Measurements from ENCODE around the gene S100A14. TPM values are rescaled to one million over a fixed set of nuclear protein-coding genes. Genes with fewer than 3 reads are reported as not detected.

S100A14 gene
- total RNA-seq, 1 donor from 2014 or later: not detected

GRCh38 chr1:153619171-153619570 is 3.0 kb upstream of the S100A14 start:
- no peak for DNase-seq (ENCODE audit: low spot score in 2 of 2)
- FAIRE-seq: no peak

GRCh38 chr1:153617663-153618062 is 1.5 kb upstream of the S100A14 start:
- FAIRE-seq: no peak
- no peak for DNase-seq (ENCODE audit: low spot score in 2 of 2)

GRCh38 chr1:153616917-153617311 is 789 bp upstream of the S100A14 start:
- FAIRE-seq (no peak), DNase-seq (ENCODE audit: low spot score in 2 of 2) (no peak)

DNA sequence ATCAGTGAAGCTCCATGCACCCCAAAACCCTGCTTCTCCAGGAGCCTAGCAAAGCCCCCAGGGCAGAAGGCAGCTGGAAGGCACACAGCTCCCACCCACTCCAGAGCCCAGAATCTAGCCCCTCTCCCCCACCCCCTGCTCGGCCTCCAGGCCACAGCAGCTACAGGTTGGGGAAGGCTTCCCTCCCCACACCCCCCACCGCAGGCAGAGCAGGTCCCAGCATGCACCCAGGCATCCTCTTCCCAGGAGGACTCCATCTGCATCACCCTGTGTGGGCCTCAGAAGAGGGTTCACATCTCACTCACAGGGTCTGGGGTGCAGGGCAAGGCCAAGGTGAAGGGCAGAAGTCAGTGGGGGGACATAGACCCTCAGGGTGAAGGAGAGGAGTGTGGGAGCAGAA is 719 bp downstream of the S100A14 start:
- FAIRE-seq: no peak
- no peak for DNase-seq (ENCODE audit: low spot score in 2 of 2)

GRCh38 chr1:153614906-153615305 is 1.2 kb downstream of the S100A14 start:
- no peak for FAIRE-seq
- DNase-seq (ENCODE audit: low spot score in 2 of 2): no peak

DNA sequence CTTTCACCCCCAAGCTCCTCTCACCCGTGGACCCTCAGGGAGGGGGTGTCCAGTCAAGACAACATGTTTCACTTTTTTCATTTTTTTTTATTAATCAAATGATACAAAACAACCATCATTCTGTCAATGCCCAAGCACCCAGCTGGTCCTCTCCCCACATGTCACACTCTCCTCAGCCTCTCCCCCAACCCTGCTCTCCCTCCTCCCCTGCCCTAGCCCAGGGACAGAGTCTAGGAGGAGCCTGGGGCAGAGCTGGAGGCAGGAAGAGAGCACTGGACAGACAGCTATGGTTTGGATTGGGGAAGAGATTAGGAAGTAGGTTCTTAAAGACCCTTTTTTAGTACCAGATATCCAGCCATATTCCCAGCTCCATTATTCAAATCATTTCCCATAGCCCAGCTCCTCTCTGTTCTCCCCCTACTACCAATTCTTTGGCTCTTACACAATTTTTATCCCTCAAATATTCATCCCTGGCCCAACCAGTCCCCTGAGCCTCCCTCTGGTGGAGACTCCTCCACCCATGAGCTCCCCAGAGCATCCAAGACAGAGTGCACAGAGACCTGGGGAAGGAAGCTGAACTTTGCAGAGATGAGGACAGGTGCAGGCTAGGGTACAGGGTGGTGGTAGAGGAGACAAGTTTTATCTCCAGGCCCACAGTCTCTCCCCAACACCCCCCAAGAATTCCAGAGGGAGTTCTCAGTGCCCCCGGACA is 1.8 kb downstream of the S100A14 start:
- DNase-seq (ENCODE audit: low spot score in 2 of 2) (no peak), FAIRE-seq (no peak)

DNA sequence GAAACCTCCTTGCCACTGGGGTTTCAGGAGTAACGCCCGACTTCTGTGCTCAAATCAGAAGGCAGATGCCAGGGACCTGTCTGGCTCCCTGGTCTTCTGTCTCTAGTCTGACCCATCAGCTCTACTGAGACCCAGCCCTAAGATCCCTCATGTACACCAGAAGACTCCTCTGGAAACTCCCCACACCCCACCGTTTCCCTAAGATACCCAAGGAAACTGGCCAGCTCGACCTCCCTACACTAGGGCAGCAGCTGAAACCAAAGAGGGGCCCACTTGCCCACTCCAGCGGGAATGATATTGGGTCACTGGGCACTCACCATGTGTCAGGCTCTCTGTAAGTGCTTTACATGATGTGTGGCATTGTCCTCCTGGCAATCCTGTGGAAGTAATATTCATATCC is 2.7 kb downstream of the S100A14 start:
- DNase-seq (ENCODE audit: low spot score in 2 of 2) (no peak), FAIRE-seq (no peak)

DNA sequence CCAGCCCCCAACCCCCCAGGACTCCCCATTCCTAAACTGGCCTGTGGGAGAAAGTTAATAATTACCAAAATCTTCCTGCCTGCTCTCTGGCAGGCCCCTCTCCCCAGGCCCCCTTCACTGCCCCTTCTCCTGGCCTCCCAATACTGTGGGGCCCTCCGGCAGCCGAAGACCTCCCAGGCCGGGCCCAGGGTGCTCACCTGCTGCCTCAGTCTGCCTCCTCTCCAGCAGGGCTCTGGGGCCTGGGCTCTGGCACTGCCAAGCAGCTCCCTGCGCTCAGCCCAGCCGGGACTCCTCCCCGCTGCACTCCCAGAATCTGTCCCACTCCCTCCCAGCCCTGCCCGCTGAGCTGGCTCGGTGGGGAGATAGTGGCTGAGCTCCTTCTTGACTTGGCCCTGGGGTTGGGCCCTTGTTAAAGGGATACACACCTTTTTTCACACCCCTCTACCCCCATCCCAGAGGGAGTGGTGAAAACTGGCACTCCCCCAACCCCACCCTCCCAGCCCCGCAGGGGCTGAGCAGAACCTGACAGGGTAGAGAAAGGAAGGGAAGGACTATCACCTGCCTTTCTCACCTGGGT is 3.3 kb downstream of the S100A14 start, which contains the start of gene S100A16:
Gene S100A16 (minus strand): TSS at position 383 of the 577 bp plus-strand sequence. CDS start 4,986 bp downstream, outside the sequence.
- DNase-seq (ENCODE audit: low spot score in 2 of 2) (no peak), FAIRE-seq (no peak)

- no peak for DNase-seq (ENCODE audit: low spot score in 2 of 2)
- no peak for FAIRE-seq
Measured at GRCh38 chr1:153612111-153612754, 3.9 kb downstream of the S100A14 start.

DNA sequence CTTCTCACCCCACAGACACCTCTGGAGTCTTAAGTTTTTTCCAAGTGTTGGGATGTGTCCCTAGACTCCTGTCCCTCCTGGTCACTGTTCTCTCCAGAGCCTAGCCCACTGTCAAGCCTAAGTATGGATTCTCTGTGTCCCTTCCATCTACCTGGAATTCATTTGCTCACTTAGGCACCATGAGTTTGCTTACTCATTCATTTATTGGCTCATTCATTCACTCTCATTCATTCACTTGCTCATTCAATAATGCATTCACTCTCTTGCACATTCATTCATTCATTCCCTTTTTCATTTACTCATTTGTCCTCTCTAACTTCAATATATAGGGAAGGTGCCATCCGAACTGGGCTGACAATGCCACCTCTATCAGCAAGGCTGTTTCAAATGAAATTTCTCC is 4.8 kb downstream of the S100A14 start:
- no peak for DNase-seq (ENCODE audit: low spot score in 2 of 2)
- FAIRE-seq: no peak

DNA sequence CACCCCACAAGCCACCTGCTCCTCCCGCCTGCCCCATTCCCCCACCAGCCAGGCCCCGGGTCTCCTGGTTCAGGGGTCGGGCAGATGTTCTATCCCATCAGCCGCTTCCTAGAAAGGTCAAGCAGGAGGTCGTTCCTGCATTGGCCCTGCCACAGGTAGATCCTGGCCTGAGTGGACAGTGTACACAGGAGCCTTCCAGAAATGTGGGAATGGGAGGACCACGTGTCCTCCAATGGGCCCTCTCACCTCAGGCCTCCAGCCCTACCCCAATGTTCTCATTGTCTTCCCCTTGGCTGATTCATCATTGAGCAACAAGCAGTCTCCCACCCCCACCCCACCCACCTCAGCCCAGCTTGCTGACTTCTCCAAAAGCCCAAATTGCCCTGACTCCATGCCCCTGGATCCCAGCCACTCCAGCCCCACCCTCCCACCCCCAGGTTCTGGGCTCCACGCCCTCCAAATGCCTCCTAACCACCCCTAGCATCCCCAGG is 5.3 kb downstream of the S100A14 start:
- FAIRE-seq (no peak), DNase-seq (ENCODE audit: low spot score in 2 of 2) (no peak)

DNA sequence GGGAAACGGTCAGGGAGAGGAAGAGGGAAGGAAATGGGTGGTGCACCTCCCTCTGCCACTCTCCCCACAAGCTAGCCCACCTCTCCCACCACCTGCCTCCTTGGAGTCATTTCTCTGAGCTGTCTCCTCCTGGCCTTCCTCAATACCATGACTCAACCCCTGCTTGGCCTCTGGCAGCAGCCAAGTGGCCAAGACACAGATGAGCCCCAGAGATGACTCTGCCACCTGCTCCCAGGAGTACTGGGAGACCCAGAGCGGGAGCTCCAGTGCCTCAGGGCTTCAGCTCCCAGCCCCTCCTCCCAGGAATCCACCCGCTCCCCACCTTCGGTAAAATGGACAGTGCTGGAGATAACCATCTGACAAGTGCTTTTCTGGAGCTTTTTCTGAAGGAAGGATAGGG is 5.8 kb downstream of the S100A14 start:
- DNase-seq (ENCODE audit: low spot score in 2 of 2): no peak
- FAIRE-seq: no peak

DNA sequence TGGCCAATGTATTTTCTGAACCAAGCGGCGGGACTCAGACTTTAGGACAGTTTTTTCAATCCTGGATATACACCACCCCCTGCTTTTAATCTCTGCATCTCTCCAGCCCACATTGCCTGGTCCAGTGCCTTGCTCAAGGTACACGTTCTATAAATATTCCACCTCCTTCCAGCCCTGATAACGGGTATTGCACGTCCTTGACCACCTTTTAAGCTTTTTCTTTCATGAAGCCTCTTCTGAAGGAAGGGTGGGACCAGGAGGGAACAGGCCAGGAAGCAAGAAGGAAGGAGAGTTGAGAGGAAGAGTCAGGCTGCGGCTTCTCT is 6.6 kb downstream of the S100A14 start:
- FAIRE-seq: no peak

GRCh38 chr1:153608742-153609584 is 7.2 kb downstream of the S100A14 start:
- FAIRE-seq: no peak
- peak; percentile 42 to 80 for DNase-seq (ENCODE audit: low spot score in 2 of 2)

More for the DNA sequence above, 6.6 kb downstream of the S100A14 start:
- no peak for DNase-seq (ENCODE audit: low spot score in 2 of 2)

GRCh38 chr1:153608089-153608682 is 7.9 kb downstream of the S100A14 start:
- DNase-seq (ENCODE audit: low spot score in 2 of 2): no peak
- FAIRE-seq: no peak

GRCh38 chr1:153607381-153607780 is 8.7 kb downstream of the S100A14 start:
- DNase-seq (ENCODE audit: low spot score in 2 of 2): no peak
- no peak for FAIRE-seq

DNA sequence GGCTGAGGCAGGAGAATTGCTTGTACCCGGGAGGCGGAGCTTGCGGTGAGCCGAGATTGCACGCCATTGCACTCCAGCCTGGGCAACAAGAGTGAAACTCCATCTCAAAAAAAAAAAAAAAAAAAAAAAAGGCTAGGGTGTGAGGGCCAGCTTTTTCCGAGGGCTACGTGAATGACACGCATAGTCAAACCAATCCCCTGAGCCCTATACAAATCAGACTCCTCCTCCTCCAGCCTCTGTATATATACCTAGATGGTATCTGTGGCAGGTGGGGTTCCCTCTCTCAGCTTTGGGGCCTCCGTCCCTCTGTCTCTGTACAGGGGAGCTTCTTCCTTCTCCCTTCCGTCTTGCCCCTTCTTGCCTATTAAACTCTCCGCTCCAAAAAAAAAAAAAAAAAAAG is 9.9 kb downstream of the S100A14 start:
- FAIRE-seq: no peak
- no peak for DNase-seq (ENCODE audit: low spot score in 2 of 2)

- FAIRE-seq: no peak
- DNase-seq (ENCODE audit: low spot score in 2 of 2): no peak
Measured at GRCh38 chr1:153602749-153603148, 13.4 kb downstream of the S100A14 start.

GRCh38 chr1:153599847-153600246 is 16.3 kb downstream of the S100A14 start:
- no peak for FAIRE-seq
- no peak for DNase-seq (ENCODE audit: low spot score in 2 of 2)

Measured in frontal cortex (tissue), 4 donors.